C1 segment of cervical spinal cord (tissue), 14 donors: ENCODE measurements around the gene REEP3.
"Not testable (repeated sequence)": the region's sequence is repeated elsewhere in the genome, so short reads cannot be mapped to it uniquely, and the experiment has no call there.

Experiments used
- DNase-seq, 14 donors: peaks; one replicate each; lab custom pipeline; 2025; lab: John Stamatoyannopoulos, UW

The REEP3 gene

DNA sequence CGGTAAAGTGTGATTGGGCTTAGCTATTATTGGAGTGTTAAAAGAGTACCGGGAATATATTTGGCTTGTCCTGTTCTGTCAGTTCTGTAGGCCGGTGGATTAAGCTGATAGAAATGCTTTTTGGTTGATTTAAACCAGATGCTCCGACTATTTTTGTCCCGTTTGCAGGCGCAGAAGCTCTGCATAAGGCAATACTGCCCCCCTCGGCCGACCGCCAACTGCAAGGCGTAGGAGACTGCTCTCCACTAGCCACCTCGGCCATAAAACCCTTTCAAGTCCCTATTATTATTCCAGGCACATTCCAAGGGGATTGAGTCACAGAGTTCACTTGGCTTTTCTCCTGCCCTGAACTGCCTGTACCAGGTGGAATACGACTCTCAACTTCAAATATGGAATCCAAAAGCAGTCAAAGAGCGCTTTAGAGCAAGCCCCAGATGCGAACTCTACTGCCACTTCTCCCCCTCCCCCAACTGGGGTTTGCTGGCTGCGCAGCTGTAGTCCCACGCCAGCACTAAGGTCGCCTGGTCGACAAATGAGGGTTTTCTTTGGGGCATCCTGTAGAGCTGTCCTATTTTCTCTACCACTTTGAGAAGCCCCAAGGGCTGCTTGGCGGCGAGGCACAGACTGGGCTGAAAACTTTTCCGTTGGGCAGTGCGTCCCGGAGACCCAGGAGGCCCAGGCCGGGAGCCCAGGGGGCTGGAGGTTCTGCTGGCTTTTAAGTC lies 108.3 kb downstream of the REEP3 start:
- peak; percentile 54 to 97 (median 86) for DNase-seq

DNA sequence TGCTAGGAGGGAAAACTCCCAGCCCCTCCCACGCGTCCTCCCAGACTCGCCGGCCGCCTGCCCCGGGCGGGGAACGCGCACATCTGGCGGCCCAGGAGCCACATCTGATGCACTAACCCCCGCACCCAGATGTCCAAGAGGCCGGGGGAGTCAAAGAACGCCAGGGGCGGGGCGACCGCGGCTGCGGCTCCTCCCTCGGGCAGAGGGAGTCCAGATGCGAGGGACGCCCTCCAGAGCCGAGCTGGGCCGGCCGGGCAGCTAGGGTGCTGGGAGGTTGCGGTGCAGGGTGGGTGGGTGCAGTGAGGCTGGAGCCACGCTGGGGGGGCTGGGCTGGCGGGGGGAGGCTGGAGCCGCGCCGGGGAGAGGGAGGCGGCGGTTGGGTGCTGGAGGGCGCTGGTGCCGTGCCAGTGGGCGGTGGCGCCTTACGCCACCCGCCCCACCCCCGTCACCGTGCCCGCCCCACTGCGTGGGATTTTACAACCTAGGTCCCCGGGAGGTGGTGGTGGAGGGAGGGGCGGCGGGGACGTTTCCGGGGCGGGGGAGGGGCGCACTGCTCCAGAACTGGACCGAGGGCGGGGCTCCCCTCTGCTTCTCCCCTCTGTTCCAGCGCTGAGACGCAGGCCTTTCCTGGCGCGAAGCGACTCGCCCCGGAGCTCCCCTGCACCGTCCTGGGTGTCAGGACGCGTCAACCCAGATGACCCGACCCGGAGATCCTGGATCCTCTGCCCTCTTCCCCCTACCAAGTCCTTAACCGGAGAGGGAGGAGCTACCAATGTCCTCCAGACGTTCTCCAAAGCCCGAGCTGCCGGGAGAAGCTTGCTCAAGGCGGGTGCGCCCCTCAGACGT lies 109.1 kb downstream of the REEP3 start:
- peak; percentile 58 to 93 (median 87) for DNase-seq

DNA sequence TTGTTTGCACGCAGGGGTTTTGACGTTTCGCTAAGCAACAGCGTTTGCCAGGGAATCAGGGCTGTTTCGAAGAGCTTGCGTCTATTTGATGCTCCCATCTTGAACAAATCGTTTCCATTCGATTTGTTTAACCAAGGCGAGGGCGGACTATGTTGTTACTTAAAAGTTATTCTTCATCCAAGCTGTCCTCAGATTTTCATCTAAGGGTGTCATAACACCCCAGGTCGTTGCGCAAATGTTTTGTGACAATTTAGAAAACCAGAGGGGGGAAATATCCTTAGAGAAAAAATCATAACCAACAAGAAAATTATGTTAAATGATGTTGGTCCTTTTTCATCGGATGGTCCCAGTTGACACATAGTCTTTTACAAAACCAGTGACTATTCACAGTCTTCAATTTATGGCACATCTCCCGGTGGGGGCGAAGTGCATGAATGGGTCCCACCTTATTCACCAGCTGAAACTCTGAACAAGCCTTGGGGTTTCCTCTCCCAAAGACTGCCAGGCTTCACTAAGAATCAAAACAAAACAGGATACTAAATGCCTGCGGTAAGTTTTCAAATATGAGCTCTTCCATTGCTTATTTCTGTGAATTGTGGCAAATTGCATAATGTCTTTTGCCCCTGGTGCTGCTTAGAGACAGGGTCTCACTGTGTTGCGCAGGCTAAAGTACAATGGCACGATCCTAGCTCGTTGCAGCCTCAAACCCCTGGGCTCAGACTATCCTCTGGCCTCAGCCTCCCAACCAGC lies 109.9 kb downstream of the REEP3 start:
- no peak for DNase-seq

GRCh38 chr10:63631991-63632390 lies 110.8 kb downstream of the REEP3 start:
- DNase-seq = no peak

GRCh38 chr10:63633677-63634487 lies 112.7 kb downstream of the REEP3 start:
- peak in 2 of 14 donors; percentile 17 to 51 for DNase-seq

GRCh38 chr10:63634488-63635065 lies 113.4 kb downstream of the REEP3 start:
- DNase-seq = no peak

DNA sequence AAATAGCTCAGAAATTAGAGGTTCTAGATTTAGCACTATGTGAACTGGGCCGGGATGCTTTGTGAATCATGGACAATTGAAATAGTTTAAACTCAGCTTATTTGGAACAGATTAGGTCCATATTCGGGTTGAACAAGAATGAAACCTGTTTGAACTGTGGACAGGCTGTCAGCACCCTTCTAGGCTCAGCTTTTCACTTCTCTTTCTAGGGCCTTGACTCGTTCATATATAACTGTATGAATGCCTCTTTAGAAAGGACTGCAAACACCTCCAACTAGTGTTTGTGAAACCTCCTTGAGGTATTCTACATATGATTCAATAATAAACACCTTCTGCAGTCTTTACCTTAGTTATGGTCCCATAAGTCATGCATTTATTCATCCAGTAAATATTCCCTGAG lies 115.6 kb downstream of the REEP3 start:
- DNase-seq = no peak

GRCh38 chr10:63637901-63638327 lies 116.7 kb downstream of the REEP3 start:
- DNase-seq = no peak

DNA sequence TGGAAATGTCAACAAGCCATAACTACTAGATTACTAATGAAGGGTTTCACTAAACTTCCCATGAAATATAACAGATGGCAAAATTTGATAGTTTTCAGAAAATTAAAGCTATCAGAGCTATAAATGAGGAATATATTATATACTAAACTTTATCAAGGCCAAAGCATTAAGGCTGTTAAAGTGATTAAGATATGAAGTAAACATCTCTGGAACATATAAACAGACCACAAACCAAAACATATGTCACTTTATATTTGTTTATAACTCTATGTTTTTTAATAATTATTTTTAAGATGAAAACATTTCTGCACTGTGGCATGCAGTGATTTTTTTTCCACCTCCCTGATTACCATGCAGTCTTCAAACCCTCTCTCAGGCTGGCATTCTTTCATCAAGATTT lies 120.2 kb downstream of the REEP3 start:
- DNase-seq = no peak

DNA sequence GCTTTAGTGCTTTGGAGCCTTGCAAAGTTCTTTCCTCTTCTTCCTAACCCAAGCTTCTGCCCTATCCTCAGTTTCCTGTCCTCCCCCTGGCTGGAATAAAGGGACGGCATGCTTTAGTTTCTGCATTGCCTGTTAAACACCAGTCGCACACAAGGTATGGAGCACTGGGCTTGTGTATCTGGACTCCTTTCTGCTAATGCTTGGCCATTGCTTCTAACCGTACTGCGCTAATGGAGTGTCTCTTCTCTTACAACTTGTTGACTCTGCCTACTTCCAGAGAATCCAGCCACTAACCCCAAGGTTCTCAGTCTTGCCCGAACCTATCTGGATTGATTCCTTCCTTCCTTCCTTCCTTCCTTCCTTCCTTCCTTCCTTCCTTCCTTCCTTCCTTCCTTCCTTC lies 120.6 kb downstream of the REEP3 start:
- no peak for DNase-seq

DNA sequence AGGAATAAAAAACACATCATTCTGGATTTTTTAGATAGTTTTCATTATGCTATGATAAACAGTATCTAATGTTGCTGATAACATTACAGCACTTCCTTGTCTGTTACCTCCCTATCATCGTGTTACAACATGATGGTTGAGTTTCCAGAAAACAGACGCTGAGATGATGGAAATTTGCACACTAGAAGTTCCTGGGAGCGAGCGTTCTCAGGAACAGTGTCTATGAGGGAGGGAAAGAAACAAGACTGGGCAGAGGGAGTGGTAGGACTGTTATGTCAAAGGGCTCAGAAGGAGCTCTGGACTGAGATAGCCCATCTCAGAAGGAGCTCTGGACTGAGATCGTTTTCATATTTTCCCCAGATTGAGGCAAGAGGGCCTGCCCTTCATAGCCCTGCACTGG lies 121.6 kb downstream of the REEP3 start:
- DNase-seq = no peak

GRCh38 chr10:63644418-63645142 lies 123.4 kb downstream of the REEP3 start:
- no peak for DNase-seq

DNA sequence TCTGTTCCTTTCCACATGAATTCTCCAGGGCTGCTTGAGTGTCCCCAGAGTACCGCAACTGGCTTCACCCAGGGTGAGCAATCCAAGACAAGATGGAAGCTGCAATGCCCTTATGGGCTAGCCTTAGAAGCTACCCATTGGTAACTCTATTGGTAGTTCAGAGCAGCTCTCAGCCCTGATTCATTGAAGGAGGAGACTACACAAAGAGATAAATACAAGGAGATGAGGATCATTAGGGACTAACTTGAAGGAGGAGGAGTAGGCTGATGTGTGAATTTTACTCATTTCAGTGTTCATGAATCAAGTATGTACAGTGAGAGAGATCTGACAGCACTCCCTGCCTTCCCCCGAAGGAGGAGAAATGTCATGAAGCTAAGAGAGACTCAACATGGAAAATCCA lies 124.0 kb downstream of the REEP3 start:
- no peak for DNase-seq

- DNase-seq = no peak
Measured at GRCh38 chr10:63646491-63646890, 125.3 kb downstream of the REEP3 start.

DNA sequence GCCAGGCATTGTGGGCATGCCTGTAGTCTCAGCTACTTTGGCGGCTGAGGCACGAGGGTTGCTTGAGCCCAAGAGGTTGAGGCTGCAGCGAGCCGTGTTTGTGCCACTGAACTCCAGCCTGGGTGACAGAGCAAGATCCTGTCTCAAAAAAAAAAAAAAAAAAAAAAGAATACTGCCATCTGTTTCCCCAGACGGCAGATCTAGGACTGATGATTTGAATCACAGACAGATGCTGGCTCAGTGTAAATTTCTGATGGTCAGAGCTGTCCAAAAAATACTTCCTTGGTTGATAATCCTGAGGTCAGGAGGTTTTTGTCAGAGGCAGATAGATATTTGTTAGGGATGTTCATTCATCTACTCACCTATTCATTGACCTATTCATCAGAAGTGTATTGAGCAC lies 130.7 kb downstream of the REEP3 start:
- peak in 1 of 14 donors; percentile 11 for DNase-seq

- no peak for DNase-seq
Measured at GRCh38 chr10:63653747-63654146, 132.5 kb downstream of the REEP3 start.

DNA sequence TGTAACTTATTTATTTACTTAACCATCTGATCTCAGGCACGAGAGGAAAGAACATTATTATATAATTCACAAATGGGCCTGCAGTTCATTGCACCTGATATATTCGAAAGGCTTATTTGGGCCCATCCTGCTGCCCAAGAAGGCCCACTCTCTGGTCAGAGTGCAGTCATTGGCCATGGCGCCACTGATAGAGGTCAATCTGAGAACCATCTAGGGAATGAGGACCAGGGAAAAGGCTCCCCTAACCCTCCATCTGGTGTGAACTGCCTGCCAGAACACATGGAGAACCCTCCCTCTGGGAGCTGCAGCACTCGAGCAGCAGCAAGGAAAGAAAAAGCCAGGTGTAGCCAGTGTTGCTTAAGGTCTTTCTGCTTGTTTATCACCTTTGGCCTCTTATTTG lies 136.6 kb downstream of the REEP3 start:
- DNase-seq = no peak

DNA sequence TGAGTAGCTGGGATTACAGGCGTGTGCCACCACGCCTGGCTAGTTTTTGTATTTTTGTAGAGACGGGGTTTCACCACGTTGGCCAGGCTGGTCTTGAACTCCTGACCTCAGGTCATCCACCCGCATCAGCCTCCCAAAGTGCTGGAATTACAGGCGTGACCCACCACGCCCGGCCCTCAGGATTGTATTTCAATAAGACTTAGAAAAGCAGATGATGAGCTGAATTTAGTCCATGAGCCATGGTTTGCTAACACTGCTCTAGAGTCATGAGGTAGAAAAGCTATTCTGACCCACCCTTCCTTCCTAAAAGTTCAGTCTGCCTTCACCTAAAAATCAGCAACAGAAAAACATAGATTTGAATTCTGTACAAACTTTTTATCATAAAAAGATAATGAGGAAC lies 139.7 kb downstream of the REEP3 start:
- DNase-seq = not testable (repeated sequence)

DNA sequence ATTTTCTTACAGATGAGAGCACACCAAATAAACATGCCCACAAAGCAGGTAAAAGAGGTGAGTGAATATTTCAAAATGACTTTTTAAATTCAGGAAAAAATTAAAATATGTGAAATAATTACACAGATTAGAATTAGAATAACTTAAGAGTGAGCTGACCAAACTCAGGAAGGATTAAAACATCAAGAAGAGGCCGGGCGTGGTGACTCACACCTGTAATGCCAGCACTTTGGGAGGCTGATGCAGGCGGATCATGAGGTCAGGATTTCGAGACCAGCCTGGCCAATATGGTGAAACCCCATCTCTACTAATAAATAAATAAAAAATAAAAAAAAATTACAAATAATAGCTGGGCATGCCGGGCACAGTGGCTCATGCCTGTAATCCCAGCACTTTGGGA lies 140.1 kb downstream of the REEP3 start:
- DNase-seq = no peak

DNA sequence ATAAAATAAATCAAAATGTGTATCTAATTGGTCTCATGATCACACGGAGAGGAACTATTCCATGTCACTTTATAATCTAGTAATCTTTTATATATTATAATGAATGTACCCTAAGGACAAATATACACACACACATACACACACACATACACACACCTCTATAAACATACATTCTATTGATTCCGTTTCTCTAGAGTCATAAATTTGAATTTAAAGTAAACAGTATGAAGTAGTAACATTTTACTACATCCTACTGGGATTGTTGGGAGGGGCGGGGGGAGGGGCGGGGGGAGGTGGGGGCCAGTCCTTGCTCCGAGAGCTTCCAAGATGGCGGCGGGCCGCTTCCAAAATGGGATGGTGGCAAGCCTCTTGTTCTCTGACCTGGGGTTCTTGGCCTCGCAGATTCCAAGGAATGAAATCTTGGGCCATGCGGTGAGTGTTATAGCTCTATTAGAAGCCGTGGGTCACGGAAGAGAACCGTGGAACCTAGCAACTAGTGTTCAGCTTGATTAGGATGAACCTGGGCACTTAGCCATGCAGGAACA lies 143.2 kb downstream of the REEP3 start:
- no peak for DNase-seq
